ENCODE measurements around the gene LCOR. TPM values are rescaled to one million over a fixed set of nuclear protein-coding genes. Genes with fewer than 3 reads are reported as not detected.

The LCOR gene
- total RNA-seq, 4 donors from 2014 or later, result 61.9 to 133 (median 81.2) TPM

- TF ChIP-seq CTCF (IDR thresholded peaks at IDR 0.05) (no peak), POLR2A (IDR thresholded peaks at IDR 0.05) (no peak)
- H3K27ac ChIP-seq, result no peak overlapping the region
- no peaks in the 10 kb centered on the region for H3K9me3 ChIP-seq
- no peak overlapping the region for H3K4me3 ChIP-seq
- peaks cover 0 to 7% (median 0%) of the 10 kb centered on the region in 4 donors for H3K4me1 ChIP-seq
- H3K36me3 ChIP-seq, result peaks cover 0 to 21% (median 0%) of the 10 kb centered on the region in 3 donors
- DNase-seq, result no peak
- H3K27me3 ChIP-seq, result no peaks in the 10 kb centered on the region
Measured at GRCh38 chr10:96913906-96914305, 81.8 kb downstream of the LCOR start.

DNA sequence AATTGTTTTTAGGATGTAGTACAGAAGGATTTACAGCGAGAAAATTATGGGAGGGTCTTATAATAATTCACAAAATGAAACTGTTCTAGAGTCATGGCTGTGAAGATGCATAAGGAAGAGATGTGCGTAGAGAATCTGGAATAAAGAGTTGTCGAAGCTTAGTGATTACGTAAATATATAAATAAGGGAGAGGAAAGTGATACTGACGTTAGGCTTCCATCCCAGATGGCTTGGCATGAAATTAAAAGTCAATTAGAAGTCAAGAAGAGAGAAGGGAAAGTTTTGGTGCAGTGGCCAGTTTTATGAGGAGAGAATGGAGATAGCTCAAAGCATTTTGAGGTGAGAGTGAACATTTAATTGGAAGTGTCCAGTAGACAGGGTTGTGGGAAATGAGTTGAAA is 85.5 kb downstream of the LCOR start:
- H3K36me3 ChIP-seq, result peaks cover 0 to 14% (median 0%) of the 10 kb centered on the region in 3 donors
- H3K4me1 ChIP-seq, result no peaks in the 10 kb centered on the region
- H3K4me3 ChIP-seq, result no peak overlapping the region
- H3K27me3 ChIP-seq, result no peaks in the 10 kb centered on the region
- H3K27ac ChIP-seq, result no peak overlapping the region
- H3K9me3 ChIP-seq, result no peaks in the 10 kb centered on the region
- TF ChIP-seq POLR2A (IDR thresholded peaks at IDR 0.05), result no peak
- TF ChIP-seq CTCF (IDR thresholded peaks at IDR 0.05), result no peak
- DNase-seq, result no peak

- Histone ChIP-seq H3K4me1 (no peaks in the 10 kb centered on the region), H3K36me3 (peaks cover 0 to 14% (median 0%) of the 10 kb centered on the region in 3 donors), H3K9me3 (no peaks in the 10 kb centered on the region), H3K27ac (no peak overlapping the region), H3K27me3 (no peaks in the 10 kb centered on the region), H3K4me3 (no peak overlapping the region)
- no peak for TF ChIP-seq CTCF (IDR thresholded peaks at IDR 0.05)
- no peak for TF ChIP-seq POLR2A (IDR thresholded peaks at IDR 0.05)
- no peak for DNase-seq
Measured at GRCh38 chr10:96918214-96919002, 86.3 kb downstream of the LCOR start.

GRCh38 chr10:96919785-96920430 is 87.8 kb downstream of the LCOR start:
- Histone ChIP-seq H3K4me3 (no peak overlapping the region), H3K36me3 (peaks cover 0 to 13% (median 0%) of the 10 kb centered on the region in 3 donors), H3K9me3 (no peaks in the 10 kb centered on the region), H3K27me3 (no peaks in the 10 kb centered on the region), H3K27ac (no peak overlapping the region), H3K4me1 (no peaks in the 10 kb centered on the region)
- TF ChIP-seq POLR2A (IDR thresholded peaks at IDR 0.05), result no peak
- TF ChIP-seq CTCF (IDR thresholded peaks at IDR 0.05), result no peak
- DNase-seq, result no peak

DNA sequence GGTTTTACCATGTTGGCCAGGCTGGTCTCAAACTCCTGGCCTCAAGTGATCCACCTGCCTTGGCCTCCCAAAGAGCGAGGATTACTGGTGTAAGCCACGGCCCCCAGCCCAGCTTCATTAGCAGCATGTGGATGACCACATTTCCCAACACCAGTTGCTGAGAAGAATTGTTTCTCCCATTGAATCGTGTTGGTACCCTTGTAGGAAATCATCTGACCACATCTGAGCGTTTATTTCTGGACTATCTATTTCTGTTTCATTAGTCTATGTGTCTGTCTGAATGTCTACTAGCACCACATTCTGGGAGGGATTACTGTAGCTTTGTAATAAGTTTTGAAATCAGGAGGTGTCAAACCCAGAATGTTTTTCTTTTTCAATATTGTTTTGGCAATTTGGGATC is 89.6 kb downstream of the LCOR start:
- no peak overlapping the region for H3K4me3 ChIP-seq
- no peak for TF ChIP-seq CTCF (IDR thresholded peaks at IDR 0.05)
- TF ChIP-seq POLR2A (IDR thresholded peaks at IDR 0.05), result no peak
- no peaks in the 10 kb centered on the region for H3K9me3 ChIP-seq
- no peak overlapping the region for H3K27ac ChIP-seq
- H3K27me3 ChIP-seq, result no peaks in the 10 kb centered on the region
- DNase-seq, result no peak
- H3K36me3 ChIP-seq, result peaks cover 0 to 6% (median 0%) of the 10 kb centered on the region in 3 donors
- H3K4me1 ChIP-seq, result no peaks in the 10 kb centered on the region

All from Peyer's patch (tissue), 4 donors.